MM.1S (cell line): ENCODE measurements around the gene SHD.

ENCODE experiments used
- DNase-seq: peaks from one replicate; pipeline ENCODE4 v3.0.0-alpha.2; 2015
- H2AFZ ChIP-seq: fragments of 300-600 bp; sonication (generic); 2 replicates; pipeline ENCODE4 v1.6.0; 2016; ENCODE audit warnings: antibody characterized with exemption, low read length
- H3F3A ChIP-seq: fragments of 300-600 bp; sonication (generic); 2 replicates; pipeline ENCODE4 v1.6.1; 2016; ENCODE audit warnings: mild to moderate bottlenecking, antibody characterized with exemption, low read length, moderate library complexity, mixed read lengths; ENCODE audit not compliant: insufficient read depth
- H3K27ac ChIP-seq: fragments of 300-600 bp; sonication (generic); 2 replicates; pipeline ENCODE4 v1.5.1; 2016; ENCODE audit warnings: mild to moderate bottlenecking, low read length
- H3K27me3 ChIP-seq: fragments of 300-600 bp; sonication (generic); replicated peaks from 2 replicates; pipeline ENCODE4 v1.6.0; 2016; ENCODE audit warnings: low read length; ENCODE audit not compliant: insufficient read depth
- H3K36me3 ChIP-seq: fragments of 300-600 bp; sonication (generic); replicated peaks from 2 replicates; pipeline ENCODE4 v1.6.1; 2016; ENCODE audit warnings: mild to moderate bottlenecking, low read length, mixed read lengths; ENCODE audit not compliant: insufficient read depth
- H3K4me1 ChIP-seq: fragments of 300-600 bp; sonication (generic); 2 replicates; pipeline ENCODE4 v1.6.1; 2016; ENCODE audit warnings: low read length, mixed read lengths
- H3K4me2 ChIP-seq: fragments of 300-600 bp; sonication (generic); 2 replicates; pipeline ENCODE4 v1.6.0; 2016; ENCODE audit warnings: low read depth, low read length
- H3K4me3 ChIP-seq: fragments of 300-600 bp; sonication (generic); 2 replicates; pipeline ENCODE4 v1.5.1; 2016; ENCODE audit warnings: low read length, mixed read lengths
- H3K79me2 ChIP-seq: fragments of 300-600 bp; sonication (generic); 2 replicates; pipeline ENCODE4 v1.6.1; 2016; ENCODE audit warnings: mixed run types, low read length, mixed read lengths
- H3K9ac ChIP-seq: fragments of 300-600 bp; sonication (generic); 2 replicates; pipeline ENCODE4 v1.6.1; 2016; ENCODE audit warnings: low read length, mixed read lengths
- H3K9me2 ChIP-seq: fragments of 300-600 bp; sonication (generic); replicated peaks from 2 replicates; pipeline ENCODE4 v1.6.1; 2016; ENCODE audit warnings: mild to moderate bottlenecking, low read length, mixed read lengths; ENCODE audit not compliant: insufficient read depth
- H3K9me3 ChIP-seq: fragments of 300-600 bp; sonication (generic); replicated peaks from 2 replicates; pipeline ENCODE4 v1.6.1; 2016; ENCODE audit warnings: mild to moderate bottlenecking, low read length, mixed read lengths; ENCODE audit not compliant: insufficient read depth
- H4K20me1 ChIP-seq: fragments of 300-600 bp; sonication (generic); 2 replicates; pipeline ENCODE4 v1.6.1; 2016; ENCODE audit warnings: mild to moderate bottlenecking, low read length, moderate library complexity, mixed read lengths; ENCODE audit not compliant: insufficient read depth
- CTCF ChIP-seq: fragments of 300-600 bp; sonication (generic); IDR thresholded peaks from 2 replicates; pipeline ENCODE4 v1.5.1; 2016; ENCODE audit warnings: antibody characterized with exemption, low read length, mixed read lengths
- EZH2 ChIP-seq: fragments of 300-600 bp; sonication (generic); optimal IDR thresholded peaks from 2 replicates; pipeline ENCODE3; 2017; ENCODE audit warnings: low read depth, mild to moderate bottlenecking, antibody characterized with exemption, low read length, mixed read lengths
- EZH2phosphoT487 ChIP-seq: fragments of 300-600 bp; sonication (generic); IDR thresholded peaks from 2 replicates; pipeline ENCODE4 v1.6.1; 2018; ENCODE audit warnings: antibody characterized with exemption, low read length

Gene SHD

GRCh38 chr19:4258181-4258580, 20.9 kb upstream of the SHD start:
- Histone ChIP-seq H3F3A (no peaks in the 10 kb centered on the region), H3K36me3 (peaks cover 22% of the 10 kb centered on the region), H3K4me3 (no peak overlapping the region), H3K27ac (no peak overlapping the region), H3K79me2 (no peaks in the 10 kb centered on the region), H3K27me3 (no peaks in the 10 kb centered on the region), H4K20me1 (no peaks in the 10 kb centered on the region), H3K9ac (no peak overlapping the region), H3K4me1 (no peaks in the 10 kb centered on the region), H3K4me2 (no peak overlapping the region), H3K9me3 (no peaks in the 10 kb centered on the region), H3K9me2 (no peaks in the 10 kb centered on the region), H2AFZ (no peak overlapping the region)
- TF ChIP-seq CTCF: no peak
- TF ChIP-seq EZH2: no peak
- TF ChIP-seq EZH2phosphoT487: no peak
- DNase-seq: no peak

GRCh38 chr19:4260613-4261191, 18.4 kb upstream of the SHD start:
- Histone ChIP-seq H3K9me3 (no peaks in the 10 kb centered on the region), H4K20me1 (no peaks in the 10 kb centered on the region), H3K9me2 (no peaks in the 10 kb centered on the region), H3K4me1 (no peaks in the 10 kb centered on the region), H3K27me3 (no peaks in the 10 kb centered on the region), H3K36me3 (peaks cover 9% of the 10 kb centered on the region), H3K4me2 (no peak overlapping the region), H3K4me3 (no peak overlapping the region), H3K27ac (no peak overlapping the region), H3K9ac (no peak overlapping the region), H3K79me2 (no peaks in the 10 kb centered on the region), H2AFZ (no peak overlapping the region), H3F3A (no peaks in the 10 kb centered on the region)
- TF ChIP-seq CTCF (no peak), EZH2 (no peak), EZH2phosphoT487 (no peak)
- DNase-seq: no peak

GRCh38 chr19:4264812-4265211, 14.3 kb upstream of the SHD start:
- TF ChIP-seq EZH2 (no peak), CTCF (no peak), EZH2phosphoT487 (no peak)
- H3K4me1 ChIP-seq: no peaks in the 10 kb centered on the region

More at GRCh38 chr19:4264812-4265211, 14.3 kb upstream of the SHD start:
- no peak overlapping the region for H3K4me3 ChIP-seq
- no peak overlapping the region for H3K27ac ChIP-seq
- no peak overlapping the region for H3K9ac ChIP-seq
- H3K9me3 ChIP-seq: no peaks in the 10 kb centered on the region
- H4K20me1 ChIP-seq: no peaks in the 10 kb centered on the region
- no peak overlapping the region for H3K4me2 ChIP-seq
- H3K9me2 ChIP-seq: no peaks in the 10 kb centered on the region
- H3K36me3 ChIP-seq: peaks cover 5% of the 10 kb centered on the region; the same call in 1 of the 2 replicates
- no peaks in the 10 kb centered on the region for H3K79me2 ChIP-seq
- H3K27me3 ChIP-seq: no peaks in the 10 kb centered on the region
- DNase-seq: no peak
- H3F3A ChIP-seq: no peaks in the 10 kb centered on the region
- no peak overlapping the region for H2AFZ ChIP-seq
